Fibroblast of lung (primary cell): ENCODE data around the gene AGTR1. TPM values are rescaled to one million over a fixed set of nuclear protein-coding genes. Genes with fewer than 3 reads are reported as not detected.

ENCODE experiments used
- DNase-seq, 2 donors: peaks; one replicate each; pipeline versions ENCODE4 v3.0.0 to v3.0.0-alpha.2; 2010; ENCODE audit warnings: low read depth in 2 of 2
- H2AFZ ChIP-seq: 2 replicates; pipeline ENCODE4 v1.5.1; 2012; ENCODE audit warnings: low read length, control low read depth, inconsistent platforms
- H3K27ac ChIP-seq: 2 replicates; pipeline ENCODE4 v1.5.1; 2011; ENCODE audit warnings: low read length, control low read depth; ENCODE audit not compliant: insufficient read depth
- H3K27me3 ChIP-seq: 2 replicates; pipeline ENCODE4 v1.5.1; 2011; ENCODE audit warnings: mild to moderate bottlenecking, low read length; ENCODE audit not compliant: control insufficient read depth, insufficient read depth
- H3K36me3 ChIP-seq: 2 replicates; pipeline ENCODE4 v1.5.1; 2011; ENCODE audit warnings: low read length; ENCODE audit not compliant: control insufficient read depth, insufficient read depth
- H3K4me1 ChIP-seq: 2 replicates; pipeline ENCODE4 v1.5.1; 2011; ENCODE audit warnings: low read length; ENCODE audit not compliant: control insufficient read depth, insufficient read depth; ENCODE audit errors: extremely low read depth
- H3K4me2 ChIP-seq: 2 replicates; pipeline ENCODE4 v1.5.1; 2011; ENCODE audit warnings: low read length, control low read depth; ENCODE audit not compliant: insufficient read depth; ENCODE audit errors: extremely low read depth
- H3K4me3 ChIP-seq, 4 experiments: fragments of 200-600 bp in 1 of 4; sonication (generic) in 1 of 4; replicated peaks in 1 of 4; 2 replicates each; pipeline ENCODE4 v1.5.1; 2011 to 2016; ENCODE audit warnings: low read length in 4 of 4, low read depth in 3 of 4, mild to moderate bottlenecking in 3 of 4, control low read depth in 2 of 4, inconsistent platforms in 1 of 4, mixed read lengths in 1 of 4; ENCODE audit not compliant: insufficient read depth in 1 of 4; ENCODE audit errors: control extremely low read depth in 1 of 4
- H3K79me2 ChIP-seq: 2 replicates; pipeline ENCODE4 v1.5.1; 2012; ENCODE audit warnings: mild to moderate bottlenecking, low read length, inconsistent platforms; ENCODE audit not compliant: control insufficient read depth, insufficient read depth
- H3K9ac ChIP-seq: 2 replicates; pipeline ENCODE4 v1.5.1; 2011; ENCODE audit warnings: mild to moderate bottlenecking, low read length, control low read depth; ENCODE audit not compliant: insufficient read depth
- H3K9me3 ChIP-seq: 2 replicates; pipeline ENCODE4 v1.5.1; 2012; ENCODE audit warnings: low read depth, low read length; ENCODE audit not compliant: control insufficient read depth, insufficient read depth
- H4K20me1 ChIP-seq: 2 replicates; pipeline ENCODE4 v1.5.1; 2011; ENCODE audit warnings: low read length; ENCODE audit not compliant: control insufficient read depth, insufficient read depth; ENCODE audit errors: extremely low read depth
- CTCF ChIP-seq, 2 donors: IDR thresholded peaks in 1 of 2; conservative IDR thresholded peaks in 1 of 2; 1 replicate in 1 of 2; 2 replicates in 1 of 2; pipeline ENCODE4 v1.5.1; 2011 to 2012; ENCODE audit warnings: low read length in 2 of 2, control low read depth in 1 of 2, inconsistent platforms in 1 of 2, low read depth in 1 of 2, mild to moderate bottlenecking in 1 of 2
- EZH2 ChIP-seq: IDR thresholded peaks from 2 replicates; pipeline ENCODE4 v1.5.1; 2012; ENCODE audit warnings: low read length, control low read depth, mild to moderate bottlenecking; ENCODE audit errors: missing control alignments
- polyA plus RNA-seq, 2 donors: library from polyadenylated mRNA; depleted of rRNA in 1 of 2; stranded (reverse) in 1 of 2; unstranded in 1 of 2; fragments of >200 nt; gene quantifications; 2 replicates each; pipeline ENCODE4 v1.2.1, GENCODE V29; 2011 to 2012; ENCODE audit warnings: missing spikeins in 1 of 2
- total RNA-seq: library from RNA; depleted of rRNA; stranded (reverse); fragments of >200 nt; gene quantifications from 2 replicates; pipeline ENCODE4 v1.2.1, GENCODE V29; 2014

Gene AGTR1
- total and polyA plus RNA-seq, 2 donors (not counting 1 experiment from before 2014, with no cell fraction given) = 1.2 to 3.9 TPM

- no peak overlapping the region for H3K9ac ChIP-seq
- H3K36me3 ChIP-seq = no peaks in the 10 kb centered on the region
- H3K9me3 ChIP-seq = no peaks in the 10 kb centered on the region
- DNase-seq = peak in 1 of 2 donors; percentile 54
- H3K4me2 ChIP-seq = no peak overlapping the region
- no peak overlapping the region for H3K4me3 ChIP-seq
- TF ChIP-seq CTCF (conservative IDR thresholded peaks at IDR 0.05 in 1 of 2, IDR thresholded peaks at IDR 0.05 in 1 of 2; ENCODE audit: low read depth in 1 of 2, low read length in 2 of 2) (no peak), EZH2 (no peak)
- H3K4me1 ChIP-seq = peaks cover 2% of the 10 kb centered on the region
- H3K27ac ChIP-seq = no peak overlapping the region
- H4K20me1 ChIP-seq = no peaks in the 10 kb centered on the region
- H3K27me3 ChIP-seq = no peaks in the 10 kb centered on the region
- H3K79me2 ChIP-seq = no peaks in the 10 kb centered on the region
- H2AFZ ChIP-seq = no peak overlapping the region
Measured at GRCh38 chr3:148789146-148789545, 91.4 kb downstream of the AGTR1 start.

GRCh38 chr3:148789906-148790305, 92.2 kb downstream of the AGTR1 start:
- H3K9me3 ChIP-seq = no peaks in the 10 kb centered on the region
- no peak overlapping the region for H3K4me2 ChIP-seq
- no peak for TF ChIP-seq EZH2

GRCh38 chr3:148790370-148790769, 92.7 kb downstream of the AGTR1 start:
- H3K27ac ChIP-seq = no peak overlapping the region

More at GRCh38 chr3:148789906-148790305, 92.2 kb downstream of the AGTR1 start:
- Histone ChIP-seq H3K79me2 (no peaks in the 10 kb centered on the region), H4K20me1 (no peaks in the 10 kb centered on the region), H3K36me3 (no peaks in the 10 kb centered on the region), H3K27me3 (no peaks in the 10 kb centered on the region), H3K4me1 (peaks cover 2% of the 10 kb centered on the region), H2AFZ (no peak overlapping the region), H3K27ac (no peak overlapping the region), H3K4me3 (no peak overlapping the region), H3K9ac (no peak overlapping the region)
- no peak for DNase-seq

More at GRCh38 chr3:148790370-148790769, 92.7 kb downstream of the AGTR1 start:
- no peak for TF ChIP-seq EZH2
- TF ChIP-seq CTCF (conservative IDR thresholded peaks at IDR 0.05 in 1 of 2, IDR thresholded peaks at IDR 0.05 in 1 of 2; ENCODE audit: low read depth in 1 of 2, low read length in 2 of 2) = no peak
- Histone ChIP-seq H4K20me1 (no peaks in the 10 kb centered on the region), H3K36me3 (no peaks in the 10 kb centered on the region), H3K9ac (no peak overlapping the region), H3K9me3 (no peaks in the 10 kb centered on the region), H3K27me3 (no peaks in the 10 kb centered on the region), H3K4me1 (peaks cover 2% of the 10 kb centered on the region), H3K4me2 (no peak overlapping the region), H2AFZ (no peak overlapping the region), H3K4me3 (no peak overlapping the region), H3K79me2 (no peaks in the 10 kb centered on the region)
- no peak for DNase-seq
